Aorta (tissue), 5 donors: Measurements from ENCODE around the gene SLC2A1. TPM values are rescaled to one million over a fixed set of nuclear protein-coding genes. Genes with fewer than 3 reads are reported as not detected.
A peak's percentile ranks its signal among the peaks of the same experiment; 100 is the strongest.

Experiments used
- ATAC-seq: fragments of 200-7000 bp; cut with Tn5 transposase; one replicate; pipeline ENCODE4 v1.9.1; 2022; ENCODE audit warnings: moderate library complexity; ENCODE audit not compliant: low FRiP score
- DNase-seq, 2 donors: peaks; one replicate each; pipeline ENCODE4 v3.0.0-alpha.2; 2020
- H3K27ac ChIP-seq, 2 donors: one replicate each; pipeline ENCODE4 v1.5.1; 2013; ENCODE audit warnings: low read length in 2 of 2, mild to moderate bottlenecking in 2 of 2, moderate library complexity in 2 of 2, control low read depth in 1 of 2, inconsistent platforms in 1 of 2, low read depth in 1 of 2
- H3K27me3 ChIP-seq, 2 donors: one replicate each; pipeline ENCODE4 v1.6.1; 2013; ENCODE audit warnings: control low read depth in 1 of 2, low read length in 1 of 2, mild to moderate bottlenecking in 1 of 2, moderate library complexity in 1 of 2; ENCODE audit not compliant: insufficient read depth in 2 of 2, control insufficient read depth in 1 of 2
- H3K36me3 ChIP-seq, 2 donors: one replicate each; pipeline ENCODE4 v1.6.1; 2013; ENCODE audit warnings: control low read depth in 1 of 2, low read length in 1 of 2, mild to moderate bottlenecking in 1 of 2; ENCODE audit not compliant: insufficient read depth in 2 of 2, control insufficient read depth in 1 of 2
- H3K4me1 ChIP-seq, 2 donors: one replicate each; pipeline ENCODE4 v1.6.1; 2013; ENCODE audit warnings: low read length in 2 of 2, control low read depth in 1 of 2, mild to moderate bottlenecking in 1 of 2, moderate library complexity in 1 of 2; ENCODE audit not compliant: insufficient read depth in 2 of 2, control insufficient read depth in 1 of 2
- H3K4me3 ChIP-seq, 2 donors: one replicate each; pipeline ENCODE4 v1.5.1; 2013; ENCODE audit warnings: low read length in 2 of 2, control low read depth in 1 of 2, mild to moderate bottlenecking in 1 of 2
- H3K9me3 ChIP-seq: one replicate; pipeline ENCODE4 v1.6.1; 2013; ENCODE audit warnings: mild to moderate bottlenecking, low read length; ENCODE audit not compliant: control insufficient read depth
- WGBS, 2 donors: extraction: QIAGEN DNeasy Blood & Tissue Kit; methylation state at CpG; one replicate each; pipeline ENCODE4 v1.1.7; 2013; 5-methylcytosine and 5-hydroxymethylcytosine counted together
- intact Hi-C, 2 donors: fragments of 100-400 bp; cut with DNase I; formaldehyde crosslinking; loops; one replicate each; pipeline versions ENCODE4 v1.14.2 to v1.15.0; 2022
- long read RNA-seq, 2 donors: library from polyadenylated mRNA; unstranded; transcript quantifications; one replicate each; pipeline ENCODE4 v2.0.0, GENCODE V29; 2020 to 2021
- polyA plus RNA-seq, 2 donors: library from polyadenylated mRNA; stranded (reverse); fragments of 200-250 nt; gene quantifications; one replicate each; pipeline ENCODE4 v1.2.3, GENCODE V29; 2013
- total RNA-seq, 2 donors: library from RNA; stranded (reverse); fragmentation: NEBNext Ultra II Directional; extraction: Animal tissue kit (Norgen Biotek cat#: 25700); gene quantifications; one replicate each; pipeline ENCODE4 v1.2.1, GENCODE V29; 2021
- donor health status: healthy with polysubstance abuse.
- donor health status: Bipolar disorder and iron deficiency.
- donor health status: DM: no; HTN: no; CAD: no.
- donor health status: DM: no; HTN: no; CAD: no.
- donor health status: DM: yes; HTN: yes; CAD: no.

The SLC2A1 gene
- total RNA-seq: 100 to 1,000 TPM in 1 of 2 donors, 10 to 100 TPM in 1; 87.7 to 124 TPM
- 10 to 100 TPM in 1 of 2 donors, 1 to 10 TPM in 1; 6.4 to 11.6 TPM for polyA plus RNA-seq
- long read RNA-seq, donor 1, transcript SLC2A1-203 (10 exons, 3,670 nt): major isoform, 187 of 304 reads
- long read RNA-seq, donor 1, partial matches to known transcripts: 101 of 304 reads
- long read RNA-seq, donor 1, other reads (novel, unspliced or antisense): 15 of 304 reads
- long read RNA-seq, donor 2, transcript SLC2A1-203 (10 exons, 3,670 nt): major isoform, 50 of 109 reads
- long read RNA-seq, donor 2, partial matches to known transcripts: 49 of 109 reads
- long read RNA-seq, donor 2, other reads (novel, unspliced or antisense): 10 of 109 reads

DNA sequence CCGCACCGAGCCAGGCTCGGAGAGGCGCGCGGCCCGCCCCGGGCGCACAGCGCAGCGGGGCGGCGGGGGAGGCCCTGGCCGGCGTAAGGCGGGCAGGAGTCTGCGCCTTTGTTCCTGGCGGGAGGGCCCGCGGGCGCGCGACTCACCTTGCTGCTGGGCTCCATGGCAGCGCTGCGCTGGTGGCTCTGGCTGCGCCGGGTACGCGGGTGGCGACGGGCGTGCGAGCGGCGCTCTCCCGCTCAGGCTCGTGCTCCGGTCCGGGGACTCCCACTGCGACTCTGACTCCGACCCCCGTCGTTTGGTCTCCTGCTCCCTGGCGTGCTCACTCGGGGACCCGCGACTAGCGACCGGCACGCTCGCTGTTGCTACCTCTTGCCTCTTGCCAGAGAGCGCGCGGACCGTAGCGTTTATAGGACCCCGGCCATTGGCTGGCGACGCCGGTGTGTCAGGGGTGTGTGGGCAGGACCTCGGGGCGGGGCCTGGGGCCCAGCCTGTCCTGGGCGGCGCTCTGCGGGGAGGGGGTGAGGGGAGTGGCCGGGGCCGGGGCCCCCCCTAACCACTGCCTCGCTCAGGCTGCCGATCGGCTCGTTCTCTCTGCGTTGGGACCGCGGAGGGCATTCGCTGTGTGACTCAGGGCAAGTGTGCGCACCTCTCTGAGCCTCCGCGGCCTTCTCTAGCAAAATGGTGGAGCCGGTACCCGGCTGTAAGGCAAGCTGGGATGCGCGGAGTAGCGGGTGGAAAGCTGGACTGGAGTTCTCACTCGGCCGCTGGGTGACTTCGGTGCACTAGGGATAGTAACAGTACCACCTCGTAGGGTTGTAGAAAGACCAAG, at the start of gene SLC2A1:
Gene SLC2A1, minus strand, starts transcription at position 381 of the 832 bp plus-strand sequence. Its CDS starts 217 bp downstream, at position 164.
- Histone ChIP-seq H3K4me1 (no peaks in the 10 kb centered on the region), H3K27me3 (no peaks in the 10 kb centered on the region), H3K27ac (peak within 1 kb of the TSS; percentile 78), H3K36me3 (no peaks in the 10 kb centered on the region), H3K9me3 (no peaks in the 10 kb centered on the region), H3K4me3 (peak within 1 kb of the TSS; percentile 77 to 92)
- ATAC-seq (peak; percentile 93), DNase-seq (peak; percentile 94 to 97)
- 0% methylated on average over 75 to 87 of the region's 87 CpGs for WGBS, 2 donors
- intact Hi-C loops: loop anchor here (2.0 to 5.0 kb wide), 3 partner anchors 16 to 36 kb away; no protein-coding TSS in a partner anchor

DNA sequence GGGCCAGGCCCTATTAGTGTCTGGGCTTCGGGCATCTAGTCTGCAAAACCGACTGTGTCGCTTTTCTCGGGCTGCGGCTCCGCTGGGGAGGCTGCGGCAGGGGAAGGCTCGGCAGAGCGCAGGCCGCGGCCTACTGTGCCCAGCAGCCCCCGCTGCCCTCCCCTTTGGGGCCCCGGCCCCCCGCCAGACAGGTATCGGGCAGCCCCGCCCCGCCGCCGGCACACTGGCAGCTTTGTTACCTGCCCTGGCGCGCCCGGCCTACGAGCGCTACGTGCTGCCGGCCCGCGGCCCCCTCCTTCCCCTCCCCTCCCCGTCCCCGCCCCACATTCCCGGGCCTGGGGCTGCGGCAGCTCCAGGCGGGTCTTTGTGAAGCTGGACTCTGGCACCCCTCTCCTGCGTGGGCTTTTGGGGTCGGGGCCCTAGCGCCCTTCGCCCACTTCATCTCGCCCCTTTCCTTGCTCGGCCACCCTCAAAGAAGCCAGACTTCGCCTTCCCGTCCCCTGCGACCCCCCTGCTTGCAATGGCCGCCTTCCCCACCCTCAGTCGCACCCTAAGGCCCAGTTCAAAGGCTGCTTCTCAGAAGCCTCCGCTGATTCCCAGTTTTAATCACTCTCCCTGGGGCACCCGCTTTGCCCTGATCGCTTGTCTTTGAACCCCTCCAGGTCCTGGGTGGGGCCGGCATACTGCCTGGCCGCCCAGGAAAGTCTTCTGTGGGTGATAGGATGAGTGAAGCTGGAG, 48.9 kb upstream of the SLC2A1 start:
- no peak for ATAC-seq
- Histone ChIP-seq H3K27ac (no peak overlapping the region), H3K27me3 (no peaks in the 10 kb centered on the region), H3K36me3 (no peaks in the 10 kb centered on the region), H3K4me3 (no peak overlapping the region), H3K4me1 (no peaks in the 10 kb centered on the region), H3K9me3 (no peaks in the 10 kb centered on the region)
- intact Hi-C loops: no loop called here
- no peak for DNase-seq
- WGBS, 2 donors: 52 to 57% methylated on average over 39 to 49 of the region's 49 CpGs

- Histone ChIP-seq H3K9me3 (no peaks in the 10 kb centered on the region), H3K36me3 (no peaks in the 10 kb centered on the region), H3K4me1 (no peaks in the 10 kb centered on the region), H3K27ac (no peak overlapping the region), H3K4me3 (no peak overlapping the region), H3K27me3 (no peaks in the 10 kb centered on the region)
- 54 to 57% methylated on average over 18 of the region's 18 CpGs for WGBS, 2 donors
- DNase-seq (no peak), ATAC-seq (no peak)
- intact Hi-C loops: no loop called here
Observed at GRCh38 chr1:43005460-43006361, 47.0 kb upstream of the SLC2A1 start.

DNA sequence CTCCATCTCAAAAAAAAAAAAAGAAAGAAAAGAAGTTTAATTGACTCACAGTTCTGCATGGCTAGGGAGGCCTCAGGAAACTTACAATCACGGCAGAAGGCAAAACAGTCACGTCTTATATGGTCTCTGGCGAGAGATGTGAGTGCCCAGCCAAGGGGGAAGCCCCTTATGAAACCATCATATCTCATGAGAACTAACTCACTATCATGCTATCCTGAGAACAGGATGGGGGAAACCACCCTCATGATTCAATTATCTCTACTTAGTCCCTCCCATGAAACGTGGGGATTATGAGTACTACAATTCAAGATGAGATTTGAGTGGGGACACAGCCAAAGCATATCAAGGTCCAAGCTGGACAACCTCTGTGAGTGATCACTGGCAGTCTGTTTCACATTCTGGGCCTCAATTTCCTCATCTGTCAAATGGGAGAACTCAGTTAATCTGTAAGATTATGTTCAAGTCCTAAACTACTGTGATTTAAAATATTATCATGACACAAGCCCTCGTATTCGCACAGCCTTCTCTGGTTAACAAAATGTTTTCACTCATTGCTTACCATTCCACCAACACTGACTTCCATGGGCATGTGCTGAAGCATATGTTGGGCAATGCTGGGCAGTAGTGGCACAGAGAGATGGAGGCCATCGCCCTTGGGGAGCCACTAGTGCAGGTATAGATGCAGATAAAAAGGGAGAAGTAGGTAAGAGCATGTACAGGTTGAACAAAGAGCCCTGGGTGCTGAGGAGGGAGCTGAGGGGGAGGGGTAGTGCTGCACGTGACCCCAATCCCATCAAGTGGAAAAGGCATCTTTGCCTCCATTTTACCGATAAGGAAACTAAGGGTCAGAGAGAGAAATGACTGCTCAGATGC, 46.2 kb upstream of the SLC2A1 start:
- no peaks in the 10 kb centered on the region for H3K36me3 ChIP-seq

GRCh38 chr1:43002766-43003165, 44.1 kb upstream of the SLC2A1 start:
- no peak overlapping the region for H3K4me3 ChIP-seq
- 77 to 83% methylated on average over 1 of the region's 1 CpG for WGBS, 2 donors
- H3K9me3 ChIP-seq: no peaks in the 10 kb centered on the region
- no peaks in the 10 kb centered on the region for H3K27me3 ChIP-seq
- H3K27ac ChIP-seq: no peak overlapping the region
- intact Hi-C loops: no loop called here
- H3K36me3 ChIP-seq: no peaks in the 10 kb centered on the region
- H3K4me1 ChIP-seq: no peaks in the 10 kb centered on the region
- ATAC-seq: no peak
- no peak for DNase-seq

More for the DNA sequence above, 46.2 kb upstream of the SLC2A1 start:
- no peak for ATAC-seq
- intact Hi-C loops: no loop called here
- Histone ChIP-seq H3K9me3 (no peaks in the 10 kb centered on the region), H3K27ac (no peak overlapping the region), H3K4me3 (no peak overlapping the region), H3K4me1 (no peaks in the 10 kb centered on the region), H3K27me3 (no peaks in the 10 kb centered on the region)
- DNase-seq: no peak
- 81 to 84% methylated on average over 9 of the region's 9 CpGs for WGBS, 2 donors

DNA sequence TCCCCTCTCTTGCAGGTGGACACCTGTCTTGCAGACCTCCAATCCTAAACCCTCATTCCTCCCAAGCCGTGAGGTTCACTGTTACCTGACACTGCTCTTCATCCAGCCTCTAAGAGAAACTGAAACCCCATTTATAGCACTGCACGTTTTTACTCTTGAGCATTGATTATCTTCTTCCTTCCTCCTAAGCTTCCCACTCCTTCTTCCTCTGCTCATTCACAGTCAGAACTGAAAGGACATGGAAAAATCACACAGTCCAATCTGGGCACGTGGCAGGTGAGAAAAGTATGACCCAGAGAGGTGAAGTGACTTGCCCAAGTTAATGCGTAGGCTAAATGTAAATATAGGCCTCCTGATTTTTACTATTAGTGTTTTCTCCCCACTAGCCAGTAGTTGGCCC, 43.4 kb upstream of the SLC2A1 start:
- no peaks in the 10 kb centered on the region for H3K36me3 ChIP-seq
- intact Hi-C loops: no loop called here
- no peak for ATAC-seq
- no peaks in the 10 kb centered on the region for H3K4me1 ChIP-seq
- H3K27ac ChIP-seq: no peak overlapping the region
- no peaks in the 10 kb centered on the region for H3K27me3 ChIP-seq
- H3K4me3 ChIP-seq: no peak overlapping the region
- 78 to 80% methylated on average over 4 of the region's 4 CpGs for WGBS, 2 donors
- DNase-seq: no peak
- no peaks in the 10 kb centered on the region for H3K9me3 ChIP-seq

- Histone ChIP-seq H3K4me3 (no peak overlapping the region), H3K9me3 (no peaks in the 10 kb centered on the region), H3K27ac (no peak overlapping the region), H3K4me1 (no peaks in the 10 kb centered on the region), H3K27me3 (no peaks in the 10 kb centered on the region), H3K36me3 (no peaks in the 10 kb centered on the region)
- intact Hi-C loops: no loop called here
- DNase-seq (no peak), ATAC-seq (no peak)
Observed at GRCh38 chr1:43001434-43001833, 42.8 kb upstream of the SLC2A1 start.
